RCC 7860 (cell line): ENCODE measurements around the gene TRIM2.

Experiments used
- DNase-seq: peaks from one replicate; pipeline ENCODE4 v3.0.0-alpha.2; 2015; ENCODE audit warnings: low spot score
- FAIRE-seq: peaks from 2 replicates; lab custom pipeline; 2012; peaks lifted over from hg19 to GRCh38; lab: Jason Lieb, UNC

The TRIM2 gene

GRCh38 chr4:153269218-153269990 is 65.2 kb downstream of the TRIM2 start:
- no peak for DNase-seq
- no peak for FAIRE-seq

GRCh38 chr4:153270361-153270760 is 66.1 kb downstream of the TRIM2 start:
- DNase-seq (no peak), FAIRE-seq (no peak)

GRCh38 chr4:153271820-153272219 is 67.6 kb downstream of the TRIM2 start:
- FAIRE-seq (no peak), DNase-seq (no peak)

GRCh38 chr4:153273751-153274150 is 69.5 kb downstream of the TRIM2 start:
- DNase-seq, result no peak
- FAIRE-seq, result no peak

GRCh38 chr4:153274967-153275366 is 70.7 kb downstream of the TRIM2 start:
- DNase-seq (no peak), FAIRE-seq (no peak)

GRCh38 chr4:153275380-153276276 is 71.4 kb downstream of the TRIM2 start:
- FAIRE-seq (no peak), DNase-seq (no peak)

GRCh38 chr4:153276971-153277370 is 72.7 kb downstream of the TRIM2 start:
- no peak for DNase-seq
- no peak for FAIRE-seq

GRCh38 chr4:153281476-153281875 is 77.2 kb downstream of the TRIM2 start:
- no peak for FAIRE-seq
- no peak for DNase-seq

GRCh38 chr4:153282023-153282422 is 77.8 kb downstream of the TRIM2 start:
- no peak for DNase-seq
- no peak for FAIRE-seq

GRCh38 chr4:153283260-153283659 is 79.0 kb downstream of the TRIM2 start:
- no peak for FAIRE-seq
- no peak for DNase-seq

GRCh38 chr4:153290134-153290533 is 85.9 kb downstream of the TRIM2 start:
- DNase-seq (no peak), FAIRE-seq (no peak)

GRCh38 chr4:153291562-153291961 is 87.3 kb downstream of the TRIM2 start:
- DNase-seq (no peak), FAIRE-seq (no peak)

- DNase-seq, result no peak
- FAIRE-seq, result no peak
Measured at GRCh38 chr4:153292897-153293741, 88.9 kb downstream of the TRIM2 start.

- no peak for DNase-seq
- no peak for FAIRE-seq
Measured at GRCh38 chr4:153293742-153294057, 89.5 kb downstream of the TRIM2 start.

GRCh38 chr4:153294631-153295030 is 90.4 kb downstream of the TRIM2 start:
- DNase-seq, result no peak
- no peak for FAIRE-seq

GRCh38 chr4:153295131-153295755 is 91.0 kb downstream of the TRIM2 start:
- DNase-seq (no peak), FAIRE-seq (no peak)

GRCh38 chr4:153296040-153296823 is 92.0 kb downstream of the TRIM2 start:
- no peak for FAIRE-seq
- no peak for DNase-seq

GRCh38 chr4:153297116-153297515 is 92.9 kb downstream of the TRIM2 start:
- DNase-seq (no peak), FAIRE-seq (no peak)

- no peak for DNase-seq
- FAIRE-seq, result no peak
Measured at GRCh38 chr4:153310793-153311192, 106.5 kb downstream of the TRIM2 start.

- FAIRE-seq (no peak), DNase-seq (no peak)
Measured at GRCh38 chr4:153314915-153315314, 110.7 kb downstream of the TRIM2 start.
